Pancreas (tissue), 10 donors: ENCODE data around the gene KRT6A. TPM values are rescaled to one million over a fixed set of nuclear protein-coding genes. Genes with fewer than 3 reads are reported as not detected.
A peak's percentile ranks its signal among the peaks of the same experiment; 100 is the strongest.
"Not testable (repeated sequence)": the region's sequence is repeated elsewhere in the genome, so short reads cannot be mapped to it uniquely, and the experiment has no call there.

Source experiments
- ATAC-seq, 4 donors: fragments of 200-7000 bp; cut with Tn5 transposase; one replicate each; pipeline versions ENCODE4 v1.8.0 to v1.9.1; 2020; ENCODE audit warnings: mild to moderate bottlenecking in 4 of 4, moderate library complexity in 4 of 4
- DNase-seq, 6 donors: peaks; one replicate each; pipeline ENCODE4 v3.0.0-alpha.2; 2020
- FAIRE-seq: peaks from 2 replicates; lab custom pipeline; 2012; peaks lifted over from hg19 to GRCh38; lab: Jason Lieb, UNC
- H3K27ac ChIP-seq, 4 donors: fragments of 200-600 bp; sonication (generic); 1 replicate in 3 of 4; 2 replicates in 1 of 4; pipeline versions ENCODE4 v1.5.0 to v1.8.0; 2020
- H3K27me3 ChIP-seq, 4 donors: fragments of 200-600 bp; one replicate each; pipeline ENCODE4 v1.8.0; 2021
- H3K36me3 ChIP-seq, 3 donors: fragments of 200-600 bp; sonication (generic) in 1 of 3; one replicate each; pipeline versions ENCODE4 v1.5.0 to v1.8.0; 2020 to 2021
- H3K4me1 ChIP-seq, 3 donors: fragments of 200-600 bp; one replicate each; pipeline ENCODE4 v1.8.0; 2021
- H3K4me3 ChIP-seq, 4 donors: fragments of 200-600 bp; sonication (generic) in 2 of 4; one replicate each; pipeline versions ENCODE4 v1.5.0 to v1.8.0; 2020 to 2021
- H3K9me3 ChIP-seq, 4 donors: fragments of 200-600 bp; one replicate each; pipeline ENCODE4 v1.8.0; 2021
- WGBS, 2 donors: extraction: QIAGEN DNeasy Blood & Tissue Kit; methylation state at CpG; one replicate each; pipeline ENCODE4 v1.1.7; 2013; 5-methylcytosine and 5-hydroxymethylcytosine counted together
- intact Hi-C, 3 donors: fragments of 100-400 bp; cut with DNase I; formaldehyde crosslinking; loops; one replicate each; pipeline versions ENCODE4 v1.11.1 to v1.14.2; 2022
- polyA plus RNA-seq, 2 donors: library from polyadenylated mRNA; stranded (reverse); fragments of 200-250 nt; gene quantifications; one replicate each; pipeline ENCODE4 v1.2.3, GENCODE V29; 2013
- total RNA-seq, 6 donors: library from RNA; stranded (reverse); fragmentation: NEBNext Ultra II Directional in 4 of 6; extraction: Animal tissue kit (Norgen Biotek cat#: 25700) in 4 of 6; gene quantifications; one replicate each; pipeline versions ENCODE4 v1.2.1 to v1.2.4, GENCODE V29; 2021 to 2023
- TF ChIP-seq, protein P1 (sequence below), 4 donors: fragments of 200-600 bp; sonication (generic) in 3 of 4; IDR thresholded peaks; one replicate each; pipeline versions ENCODE4 v1.5.0 to v1.8.0; 2021; ENCODE audit warnings: antibody characterized with exemption in 4 of 4
- donor health status: healthy with polysubstance abuse.
- donor health status: DM: no; HTN: no; CAD: no; lungs with moderate emphysema.
- donor health status: DM: no; HTN: no; CAD: no.
- donor health status: control.
- donor health status: control.
- donor health status: Bipolar disorder and iron deficiency.
- donor health status: DM: yes; HTN: yes; CAD: no.
- donor health status: DM: no; HTN: no; CAD: no.
- donor health status: DM: no; HTN: no; CAD: no.
- donor health status: DM: yes; HTN: yes; CAD: no.

KRT6A gene
- total and polyA plus RNA-seq, 8 donors, result 0.15 to 2.2 (median 0.82) TPM; not detected in 5

DNA sequence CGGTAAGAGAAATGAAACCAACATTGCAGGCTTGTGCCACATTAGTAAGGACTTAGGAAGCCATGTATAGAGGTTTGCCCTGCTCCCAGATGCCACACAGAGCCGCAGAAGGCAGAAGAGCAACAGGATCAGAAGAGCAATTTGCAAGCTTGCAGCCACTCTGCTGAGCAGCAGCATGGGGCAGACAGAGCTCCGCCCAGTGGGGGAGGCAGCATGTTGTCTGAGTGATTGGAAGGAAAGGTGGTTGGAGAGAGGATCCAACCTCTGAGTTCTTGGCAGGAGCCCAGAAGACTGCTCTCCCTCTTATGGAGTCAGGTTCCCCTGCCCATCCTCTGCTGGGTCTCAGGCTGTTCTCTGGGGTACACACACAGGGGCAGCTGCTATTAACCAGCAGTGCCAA is 2.3 kb upstream of the KRT6A start:
- no peaks in the 10 kb centered on the region for H3K27me3 ChIP-seq
- intact Hi-C loops, result loop anchor here in 1 of 3 donors (10.0 kb wide), 1 partner anchor 101 kb away; no protein-coding TSS in a partner anchor
- 62 to 65% methylated on average over 3 of the region's 3 CpGs for WGBS, 2 donors
- no peak for DNase-seq
- no peak overlapping the region for H3K27ac ChIP-seq
- H3K4me3 ChIP-seq, result no peak overlapping the region
- TF ChIP-seq, protein P1, sequence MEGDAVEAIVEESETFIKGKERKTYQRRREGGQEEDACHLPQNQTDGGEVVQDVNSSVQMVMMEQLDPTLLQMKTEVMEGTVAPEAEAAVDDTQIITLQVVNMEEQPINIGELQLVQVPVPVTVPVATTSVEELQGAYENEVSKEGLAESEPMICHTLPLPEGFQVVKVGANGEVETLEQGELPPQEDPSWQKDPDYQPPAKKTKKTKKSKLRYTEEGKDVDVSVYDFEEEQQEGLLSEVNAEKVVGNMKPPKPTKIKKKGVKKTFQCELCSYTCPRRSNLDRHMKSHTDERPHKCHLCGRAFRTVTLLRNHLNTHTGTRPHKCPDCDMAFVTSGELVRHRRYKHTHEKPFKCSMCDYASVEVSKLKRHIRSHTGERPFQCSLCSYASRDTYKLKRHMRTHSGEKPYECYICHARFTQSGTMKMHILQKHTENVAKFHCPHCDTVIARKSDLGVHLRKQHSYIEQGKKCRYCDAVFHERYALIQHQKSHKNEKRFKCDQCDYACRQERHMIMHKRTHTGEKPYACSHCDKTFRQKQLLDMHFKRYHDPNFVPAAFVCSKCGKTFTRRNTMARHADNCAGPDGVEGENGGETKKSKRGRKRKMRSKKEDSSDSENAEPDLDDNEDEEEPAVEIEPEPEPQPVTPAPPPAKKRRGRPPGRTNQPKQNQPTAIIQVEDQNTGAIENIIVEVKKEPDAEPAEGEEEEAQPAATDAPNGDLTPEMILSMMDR (IDR thresholded peaks at IDR 0.05), result no peak
- no peaks in the 10 kb centered on the region for H3K4me1 ChIP-seq
- no peak for FAIRE-seq
- H3K36me3 ChIP-seq, result no peaks in the 10 kb centered on the region
- H3K9me3 ChIP-seq, result no peaks in the 10 kb centered on the region
- peak in 1 of 4 donors; percentile 47 for ATAC-seq

GRCh38 chr12:52494518-52494917 is 1.5 kb upstream of the KRT6A start:
- FAIRE-seq, result no peak
- no peak overlapping the region for H3K27ac ChIP-seq
- intact Hi-C loops, result loop anchor here in 1 of 3 donors (10.0 kb wide), 1 partner anchor 100 kb away; no protein-coding TSS in a partner anchor
- H3K4me1 ChIP-seq, result no peaks in the 10 kb centered on the region
- H3K9me3 ChIP-seq, result no peaks in the 10 kb centered on the region
- no peak for DNase-seq
- no peak overlapping the region for H3K4me3 ChIP-seq
- ATAC-seq, result peak in 1 of 4 donors; percentile 46
- 60 to 63% methylated on average over 4 of the region's 4 CpGs for WGBS, 2 donors
- H3K36me3 ChIP-seq, result no peaks in the 10 kb centered on the region
- no peaks in the 10 kb centered on the region for H3K27me3 ChIP-seq
- TF ChIP-seq, protein P1 (IDR thresholded peaks at IDR 0.05), result no peak

- DNase-seq (no peak), ATAC-seq (no peak), FAIRE-seq (no peak)
- Histone ChIP-seq H3K4me3 (no peak overlapping the region), H3K9me3 (no peaks in the 10 kb centered on the region), H3K4me1 (no peaks in the 10 kb centered on the region), H3K27me3 (no peaks in the 10 kb centered on the region), H3K36me3 (no peaks in the 10 kb centered on the region), H3K27ac (no peak overlapping the region)
- intact Hi-C loops, result loop anchor here in 1 of 3 donors (10.0 kb wide), 1 partner anchor 99 kb away; no protein-coding TSS in a partner anchor
- TF ChIP-seq, protein P1 (IDR thresholded peaks at IDR 0.05), result no peak
- 71 to 84% methylated on average over 1 of the region's 1 CpG for WGBS, 2 donors
Observed at GRCh38 chr12:52494100-52494499, 1.0 kb upstream of the KRT6A start.

- 85 to 91% methylated on average over 4 to 6 of the region's 6 CpGs for WGBS, 2 donors
- intact Hi-C loops, result loop anchor here in 1 of 3 donors (10.0 kb wide), 1 partner anchor 98 kb away; no protein-coding TSS in a partner anchor
- not testable (repeated sequence) for DNase-seq
Observed at GRCh38 chr12:52492405-52492804, 652 bp downstream of the KRT6A start.

GRCh38 chr12:52491495-52491894 is 1.6 kb downstream of the KRT6A start:
- not testable (repeated sequence) for H3K27me3 ChIP-seq, H3K4me1 ChIP-seq, FAIRE-seq, H3K27ac ChIP-seq, H3K36me3 ChIP-seq, DNase-seq, H3K9me3 ChIP-seq, H3K4me3 ChIP-seq, ATAC-seq
- WGBS, 2 donors, result 63 to 72% methylated on average over 8 of the region's 8 CpGs
- intact Hi-C loops, result loop anchor here in 1 of 3 donors (10.0 kb wide), 1 partner anchor 97 kb away; no protein-coding TSS in a partner anchor

More at GRCh38 chr12:52492405-52492804, 652 bp downstream of the KRT6A start:
- H3K9me3 ChIP-seq, H3K27ac ChIP-seq, ATAC-seq, H3K4me1 ChIP-seq, H3K27me3 ChIP-seq, H3K36me3 ChIP-seq, H3K4me3 ChIP-seq, FAIRE-seq: not testable (repeated sequence)

- DNase-seq (no peak), ATAC-seq (no peak), FAIRE-seq (no peak)
- intact Hi-C loops, result no loop called here
- Histone ChIP-seq H3K4me3 (no peak overlapping the region), H3K4me1 (no peaks in the 10 kb centered on the region), H3K36me3 (no peaks in the 10 kb centered on the region), H3K27me3 (no peaks in the 10 kb centered on the region), H3K9me3 (no peaks in the 10 kb centered on the region), H3K27ac (no peak overlapping the region)
- TF ChIP-seq, protein P1 (IDR thresholded peaks at IDR 0.05), result no peak
Observed at GRCh38 chr12:52488736-52489135, 4.3 kb downstream of the KRT6A start.

DNA sequence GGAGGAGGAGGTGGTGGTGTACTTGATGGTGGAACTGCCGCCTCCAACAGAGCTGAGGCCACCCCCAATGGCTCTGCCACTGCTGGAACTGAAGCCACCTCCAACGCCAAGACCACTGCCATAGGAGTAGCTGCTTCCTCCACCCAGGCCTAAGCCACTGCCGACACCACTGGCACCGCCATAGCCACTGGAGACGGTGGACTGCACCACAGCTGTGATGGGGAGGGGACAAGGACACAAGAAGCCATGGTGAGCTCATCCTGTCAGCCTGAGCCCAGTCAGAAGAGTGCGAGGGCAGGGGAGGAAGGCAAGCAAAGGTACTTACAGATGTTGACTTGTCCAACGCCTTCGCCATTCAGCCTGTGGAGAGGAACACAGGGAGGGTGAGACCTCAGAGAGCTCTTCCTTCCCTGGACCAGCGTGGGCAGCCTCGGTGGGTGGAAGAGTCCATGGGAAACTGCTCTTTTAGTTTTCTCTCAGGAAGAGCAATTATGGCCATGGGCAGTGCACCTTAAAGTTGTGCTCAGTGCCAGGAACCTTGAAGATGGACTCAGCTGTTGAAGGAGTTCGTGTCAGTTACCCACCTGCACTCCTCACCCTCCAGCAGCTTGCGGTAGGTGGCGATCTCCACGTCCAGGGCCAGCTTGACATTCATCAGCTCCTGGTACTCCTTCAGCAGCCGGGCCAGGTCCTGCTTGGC is 5.2 kb downstream of the KRT6A start:
- H3K36me3 ChIP-seq, FAIRE-seq, H3K9me3 ChIP-seq, H3K4me1 ChIP-seq, ATAC-seq, H3K27ac ChIP-seq, H3K27me3 ChIP-seq, DNase-seq, H3K4me3 ChIP-seq, intact Hi-C loops: not testable (repeated sequence)
- 73 to 75% methylated on average over 14 to 15 of the region's 15 CpGs for WGBS, 2 donors
